K562 (cell line): Measurements from ENCODE around the gene TBCC. TPM values are rescaled to one million over a fixed set of nuclear protein-coding genes. Genes with fewer than 3 reads are reported as not detected.

Source experiments
- CBX1 ChIP-seq: sonication (generic); IDR thresholded peaks from 2 replicates; pipeline ENCODE4 v1.6.1; 2016; ENCODE audit warnings: antibody characterized with exemption, low read depth, mild to moderate bottlenecking
- GATAD2B ChIP-seq: fragments of 450-650 bp; IDR thresholded peaks from 2 replicates; pipeline ENCODE4 v1.6.1; 2017; ENCODE audit warnings: mild to moderate bottlenecking, borderline replicate concordance
- KDM1A ChIP-seq, 2 experiments: fragments of 450-650 bp; IDR thresholded peaks; 2 replicates each; pipeline ENCODE4 v1.6.1; 2016; ENCODE audit warnings: mild to moderate bottlenecking in 2 of 2
- KHSRP ChIP-seq: fragments of 450-650 bp; IDR thresholded peaks from 2 replicates; pipeline ENCODE4 v1.6.1; 2017
- MECOM ChIP-seq: fragments of 250-450 bp; sonication (Bioruptor Pico); IDR thresholded peaks from 2 replicates; pipeline ENCODE4 v1.8.0; 2022; ENCODE audit warnings: inconsistent platforms
- POLR2B ChIP-seq: fragments of 450-650 bp; IDR thresholded peaks from 2 replicates; pipeline ENCODE4 v1.6.1; 2018; ENCODE audit warnings: low read depth; ENCODE audit not compliant: partially characterized antibody
- PTBP1 ChIP-seq: fragments of 200-400 bp; formaldehyde crosslinking; IDR thresholded peaks from 2 replicates; pipeline ENCODE4 v1.6.1; 2017; ENCODE audit warnings: low read depth, low read length
- PTRF ChIP-seq: fragments of 450-650 bp; IDR thresholded peaks from 2 replicates; pipeline ENCODE4 v1.6.1; 2016; ENCODE audit warnings: mild to moderate bottlenecking, missing genetic modification characterization, missing compliant biosample characterization
- RBFOX2 ChIP-seq: fragments of 200-400 bp; formaldehyde crosslinking; IDR thresholded peaks from 2 replicates; pipeline ENCODE4 v1.6.1; 2017; ENCODE audit warnings: low read depth, mild to moderate bottlenecking, low read length, moderate library complexity
- RBM22 ChIP-seq: fragments of 200-400 bp; formaldehyde crosslinking; IDR thresholded peaks from 2 replicates; pipeline ENCODE4 v1.6.1; 2018; ENCODE audit warnings: low read length, low read depth; ENCODE audit not compliant: poor library complexity, severe bottlenecking
- TRIM28 ChIP-seq: fragments of 450-650 bp; IDR thresholded peaks from 2 replicates; pipeline ENCODE4 v1.6.1; 2017
- ZBTB11 ChIP-seq, 3 experiments: fragments of 200-800 bp in 1 of 3; fragments of 250-450 bp in 1 of 3; fragments of 450-650 bp in 1 of 3; sonication (Bioruptor Pico) in 1 of 3; sonication (Bioruptor generic) in 1 of 3; formaldehyde crosslinking in 1 of 3; IDR thresholded peaks; 2 replicates each; pipeline versions ENCODE4 v1.6.1 to v1.8.0; 2016 to 2022; ENCODE audit warnings: mild to moderate bottlenecking in 2 of 3, missing genetic modification characterization in 2 of 3, missing compliant biosample characterization in 1 of 3, moderate library complexity in 1 of 3
- ZNF23 ChIP-seq: fragments of 250-450 bp; sonication (Bioruptor Pico); IDR thresholded peaks from 2 replicates; pipeline ENCODE4 v1.4.0; 2020; ENCODE audit warnings: mild to moderate bottlenecking
- polyA plus RNA-seq, 8 experiments: library from polyadenylated mRNA; depleted of rRNA in 4 of 8; stranded (reverse) in 5 of 8; unstranded in 3 of 8; fragments of >200 nt; fragmentation: Nextera tagmentation in 2 of 8; fragmentation: Illumina TruSeq in 1 of 8; extraction: Ambion mirVana in 2 of 8; extraction: Trizol in 1 of 8; gene quantifications; 2 replicates each; pipeline versions ENCODE4 v1.2.1 to v1.2.3, GENCODE V29; 2011 to 2014; ENCODE audit warnings: inconsistent platforms in 1 of 8, missing spikeins in 1 of 8
- total RNA-seq, 7 experiments: library from RNA; depleted of rRNA in 6 of 7; stranded (reverse); fragments of >200 nt in 6 of 7; fragmentation: Illumina TruSeq in 2 of 7; extraction: Trizol in 2 of 7; gene quantifications; 2 replicates each; pipeline versions ENCODE4 v1.2.1 to v1.2.3, GENCODE V29; 2011 to 2021; ENCODE audit warnings: low replicate concordance in 1 of 7
- TF ChIP-seq, protein P1 (sequence below): fragments of 250-450 bp; sonication (Bioruptor Pico); IDR thresholded peaks from 2 replicates; pipeline ENCODE4 v1.8.0; 2022; ENCODE audit warnings: moderate library complexity, mild to moderate bottlenecking, inconsistent platforms
- TF ChIP-seq, protein P2 (sequence below), 2 experiments: IDR thresholded peaks; 2 replicates each; pipeline ENCODE4 v1.6.1; 2011; ENCODE audit warnings: borderline replicate concordance in 1 of 2, control low read depth in 1 of 2, low read depth in 1 of 2, low read length in 1 of 2, mild to moderate bottlenecking in 1 of 2, mixed read lengths in 1 of 2, moderate library complexity in 1 of 2; ENCODE audit not compliant: insufficient read depth in 1 of 2, insufficient read length in 1 of 2, poor library complexity in 1 of 2, severe bottlenecking in 1 of 2; ENCODE audit errors: extremely low read depth in 1 of 2

Gene TBCC
- total and polyA plus RNA-seq, 9 of the 15 experiments (the other 6 are each of a cell fraction or from before 2014, with no cell fraction given) = 2.8 to 34.1 (median 23.3) TPM

- no peak for TF ChIP-seq RBFOX2
- no peak for TF ChIP-seq KDM1A (IDR thresholded peaks at IDR 0.05)
- TF ChIP-seq ZBTB11 (CRISPR knock-in tag; IDR thresholded peaks at IDR 0.05) = no peak
- TF ChIP-seq ZNF23 (CRISPR knock-in tag) = no peak
- TF ChIP-seq RBM22 = no peak
- TF ChIP-seq, protein P1, sequence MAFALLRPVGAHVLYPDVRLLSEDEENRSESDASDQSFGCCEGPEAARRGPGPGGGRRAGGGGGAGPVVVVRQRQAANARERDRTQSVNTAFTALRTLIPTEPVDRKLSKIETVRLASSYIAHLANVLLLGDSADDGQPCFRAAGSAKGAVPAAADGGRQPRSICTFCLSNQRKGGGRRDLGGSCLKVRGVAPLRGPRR = no peak
- no peak for TF ChIP-seq PTRF
- TF ChIP-seq POLR2B = peak; percentile 46
- TF ChIP-seq GATAD2B = no peak
- 0 out of 2 replicates have a peak, but pooled peaks have one; percentile 10 for TF ChIP-seq KHSRP
- TF ChIP-seq TRIM28 = no peak
- TF ChIP-seq, protein P2, sequence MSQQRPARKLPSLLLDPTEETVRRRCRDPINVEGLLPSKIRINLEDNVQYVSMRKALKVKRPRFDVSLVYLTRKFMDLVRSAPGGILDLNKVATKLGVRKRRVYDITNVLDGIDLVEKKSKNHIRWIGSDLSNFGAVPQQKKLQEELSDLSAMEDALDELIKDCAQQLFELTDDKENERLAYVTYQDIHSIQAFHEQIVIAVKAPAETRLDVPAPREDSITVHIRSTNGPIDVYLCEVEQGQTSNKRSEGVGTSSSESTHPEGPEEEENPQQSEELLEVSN (IDR thresholded peaks at IDR 0.05; ENCODE audit: borderline replicate concordance in 1 of 2, extremely low read depth in 1 of 2, insufficient read depth in 1 of 2, insufficient read length in 1 of 2, low read depth in 1 of 2, low read length in 1 of 2, poor library complexity in 1 of 2, severe bottlenecking in 1 of 2) = peak in 1 of 2 experiments; percentile 71
- no peak for TF ChIP-seq PTBP1
- TF ChIP-seq CBX1 = no peak
- TF ChIP-seq MECOM (CRISPR knock-in tag) = no peak
Measured at GRCh38 chr6:42744351-42744893, 1.5 kb downstream of the TBCC start (continued).
